Motor neuron (in vitro differentiated cells): ENCODE results near the gene ZBTB48. TPM values are rescaled to one million over a fixed set of nuclear protein-coding genes. Genes with fewer than 3 reads are reported as not detected.

Source experiments
- ATAC-seq, 8 experiments: fragments of 200-7000 bp; cut with Tn5 transposase; replicated peaks in 6 of 8; 2 replicates each; pipeline ENCODE4 v1.8.0; 2021; ENCODE audit warnings: mild to moderate bottlenecking in 8 of 8, moderate library complexity in 8 of 8
- H3K27ac ChIP-seq, 2 donors: fragments of 250-450 bp; sonication (Bioruptor Pico); 2 replicates each; pipeline ENCODE4 v1.9.0; 2021; ENCODE audit warnings: antibody characterized with exemption in 2 of 2, mild to moderate bottlenecking in 2 of 2, moderate library complexity in 1 of 2
- H3K4me1 ChIP-seq, 2 donors: fragments of 250-450 bp; sonication (Bioruptor Pico); replicated peaks in 1 of 2; 2 replicates each; pipeline ENCODE4 v1.6.1; 2021; ENCODE audit warnings: antibody characterized with exemption in 2 of 2, mild to moderate bottlenecking in 2 of 2, moderate library complexity in 1 of 2
- H3K4me3 ChIP-seq, 5 donors: fragments of 250-450 bp; sonication (Bioruptor Pico); 2 replicates each; pipeline ENCODE4 v1.9.0; 2021; ENCODE audit warnings: antibody characterized with exemption in 5 of 5, mild to moderate bottlenecking in 5 of 5, moderate library complexity in 4 of 5
- WGBS, 10 experiments: fragments of 450-650 bp; shearing (Covaris generic); methylation state at CpG; one replicate each; pipeline ENCODE4 v1.0.0; 2022; 5-methylcytosine and 5-hydroxymethylcytosine counted together
- in situ Hi-C, 9 experiments: fragments of 400-800 bp; cut with MboI; loops; one replicate each; pipeline ENCODE4 v1.15.0; 2021; ENCODE audit warnings: low sequenced_read_pairs in 9 of 9, low pct_unique_long_range_greater_than_20kb in 2 of 9; ENCODE audit not compliant: unreplicated experiment in 9 of 9
- total RNA-seq, 8 experiments: library from RNA; unstranded; fragments of 300-600 nt; gene quantifications; 2 replicates each; pipeline versions ENCODE4 v1.2.3 to v1.2.4, GENCODE V29; 2022

Gene ZBTB48
- total RNA-seq, 8 experiments from 2014 or later = 21.9 to 44.4 (median 27.8) TPM

DNA sequence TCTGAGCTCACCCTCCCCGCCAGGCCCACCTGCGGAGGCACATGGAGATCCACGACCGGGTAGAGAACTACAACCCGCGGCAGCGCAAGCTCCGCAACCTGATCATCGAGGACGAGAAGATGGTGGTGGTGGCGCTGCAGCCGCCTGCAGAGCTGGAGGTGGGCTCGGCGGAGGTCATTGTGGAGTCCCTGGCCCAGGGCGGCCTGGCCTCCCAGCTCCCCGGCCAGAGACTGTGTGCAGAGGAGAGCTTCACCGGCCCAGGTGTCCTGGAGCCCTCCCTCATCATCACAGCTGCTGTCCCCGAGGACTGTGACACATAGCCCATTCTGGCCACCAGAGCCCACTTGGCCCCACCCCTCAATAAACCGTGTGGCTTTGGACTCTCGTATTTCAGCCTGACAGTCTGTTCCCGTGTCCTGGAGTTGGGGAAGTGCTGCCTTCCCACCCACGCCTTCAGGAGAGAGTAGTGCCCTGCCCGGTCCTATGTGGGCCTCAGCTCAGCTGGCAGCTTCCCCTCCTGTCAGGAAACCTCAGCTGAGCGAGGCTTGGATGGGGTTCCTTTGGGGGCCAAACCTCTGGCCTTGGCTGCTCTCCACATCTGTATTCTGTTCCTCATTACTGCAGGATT is 9.2 kb downstream of the ZBTB48 start:
- no peak overlapping the region for H3K27ac ChIP-seq
- peak in 2 of 8 experiments; percentile 2 to 5 for ATAC-seq
- H3K4me1 ChIP-seq = no peaks in the 10 kb centered on the region
- 57 to 90% (median 81%) methylated on average over 1 to 10 of the region's 24 CpGs; no CpG with 5 or more reads in 5 of the 10 experiments for WGBS, 10 experiments
- in situ Hi-C loops = no loop called here
- no peak overlapping the region for H3K4me3 ChIP-seq

- Histone ChIP-seq H3K27ac (no peak overlapping the region), H3K4me1 (no peaks in the 10 kb centered on the region), H3K4me3 (no peak overlapping the region)
- WGBS, 10 experiments = 57 to 100% (median 98%) methylated on average over 1 to 6 of the region's 7 CpGs; no CpG with 5 or more reads in 2 of the 10 experiments
- ATAC-seq = no peak
- in situ Hi-C loops = no loop called here
Observed at GRCh38 chr1:6590046-6590445, 10.3 kb downstream of the ZBTB48 start.

GRCh38 chr1:6591222-6591621 is 11.4 kb downstream of the ZBTB48 start:
- no peak overlapping the region for H3K27ac ChIP-seq
- WGBS, 10 experiments = 88 to 100% (median 93%) methylated on average over 3 to 11 of the region's 13 CpGs; no CpG with 5 or more reads in 6 of the 10 experiments
- in situ Hi-C loops = no loop called here
- H3K4me1 ChIP-seq = peaks cover 0 to 5% of the 10 kb centered on the region in 2 donors
- no peak overlapping the region for H3K4me3 ChIP-seq
- ATAC-seq = no peak

DNA sequence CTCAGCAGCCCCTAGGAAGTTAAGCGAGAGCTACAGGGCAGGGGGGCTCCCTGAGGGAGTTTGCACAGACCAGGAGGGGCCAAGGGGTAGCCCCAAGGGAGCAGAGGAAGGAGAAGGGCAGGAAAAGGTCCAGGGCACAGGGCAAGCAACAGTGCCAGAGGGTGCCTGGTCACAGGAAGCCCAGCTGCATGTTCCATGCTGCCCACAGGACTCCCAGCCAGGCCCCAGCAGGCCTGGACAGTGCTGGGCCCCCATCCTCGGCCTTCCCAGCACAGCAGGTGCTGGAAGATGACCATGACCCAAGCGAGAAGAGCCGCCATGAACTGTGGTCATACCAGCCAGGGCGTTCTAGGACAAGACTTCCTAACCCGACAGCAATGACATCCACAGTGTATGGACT is 11.8 kb downstream of the ZBTB48 start:
- Histone ChIP-seq H3K4me3 (no peak overlapping the region), H3K4me1 (peaks cover 0 to 9% of the 10 kb centered on the region in 2 donors), H3K27ac (no peak overlapping the region)
- in situ Hi-C loops = no loop called here
- no peak for ATAC-seq
- WGBS, 10 experiments = 20 to 100% (median 86%) methylated on average over 1 to 4 of the region's 6 CpGs; no CpG with 5 or more reads in 4 of the 10 experiments

GRCh38 chr1:6592441-6592840 is 12.6 kb downstream of the ZBTB48 start:
- peaks cover 0 to 17% of the 10 kb centered on the region in 2 donors for H3K4me1 ChIP-seq
- in situ Hi-C loops = no loop called here
- ATAC-seq = no peak
- H3K4me3 ChIP-seq = no peak overlapping the region
- WGBS, 10 experiments = 30 to 100% (median 93%) methylated on average over 1 to 4 of the region's 5 CpGs; no CpG with 5 or more reads in 5 of the 10 experiments
- H3K27ac ChIP-seq = no peak overlapping the region

DNA sequence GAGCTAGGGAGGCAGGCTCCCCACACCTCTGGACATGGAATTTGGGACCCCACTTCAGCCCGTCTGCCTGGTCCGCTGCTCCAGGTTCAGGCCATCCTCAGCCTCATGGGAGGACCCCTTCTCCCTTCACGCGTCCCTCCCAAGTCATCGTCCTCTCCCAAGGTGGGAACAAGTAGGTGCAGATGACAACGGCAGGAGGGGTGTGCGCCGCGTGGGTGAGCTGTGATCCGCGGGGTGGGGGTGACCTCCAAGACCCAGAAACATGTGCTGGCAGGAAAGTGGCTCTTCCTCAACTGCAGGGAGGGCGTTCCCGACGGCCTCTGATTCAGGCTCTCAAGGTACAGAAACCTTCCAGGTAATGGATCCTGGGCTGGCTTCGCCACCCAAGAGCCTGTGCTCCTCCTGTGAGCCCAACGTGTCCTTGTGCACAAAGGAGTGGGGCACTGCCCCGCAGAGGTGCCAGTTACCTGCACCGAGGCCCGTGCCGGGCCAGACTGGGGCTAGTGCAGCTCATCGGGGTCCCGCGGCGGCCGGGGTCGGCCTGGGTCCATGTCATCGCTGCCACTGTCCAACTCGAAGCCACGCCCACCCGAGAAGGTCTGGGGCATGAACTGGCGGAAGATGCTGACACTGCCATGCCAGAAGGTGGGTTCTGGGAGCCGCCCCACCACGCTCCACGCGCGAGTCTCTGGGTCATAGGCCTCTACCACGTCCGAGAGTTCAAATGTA is 13.2 kb downstream of the ZBTB48 start:
- Histone ChIP-seq H3K4me3 (no peak overlapping the region), H3K4me1 (peaks cover 0 to 18% of the 10 kb centered on the region in 2 donors), H3K27ac (no peak overlapping the region)
- in situ Hi-C loops = no loop called here
- WGBS, 10 experiments = 89 to 100% (median 97%) methylated on average over 5 to 12 of the region's 38 CpGs; no CpG with 5 or more reads in 7 of the 10 experiments
- ATAC-seq = peak in 2 of 8 experiments; percentile 3 to 5

DNA sequence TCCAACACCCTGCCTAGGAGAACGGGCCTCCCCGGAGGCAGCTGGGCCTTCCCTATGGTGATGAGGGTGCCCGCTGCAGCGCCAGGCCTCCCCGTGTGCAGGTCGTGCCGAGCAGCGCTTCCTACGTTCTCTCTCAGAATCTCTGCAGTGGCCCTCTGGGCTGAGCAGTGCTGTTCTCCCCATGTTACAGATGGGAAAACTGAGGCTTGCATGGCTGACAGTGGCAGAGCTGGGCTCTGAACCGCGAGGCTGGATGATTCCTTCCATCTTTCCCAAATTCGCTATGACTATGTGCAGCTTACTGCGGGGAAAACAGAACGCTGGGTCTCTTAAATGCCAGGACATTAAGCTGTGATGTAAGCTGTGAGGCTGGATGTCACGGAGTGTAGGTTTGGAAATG is 14.0 kb downstream of the ZBTB48 start:
- in situ Hi-C loops = no loop called here
- no peak for ATAC-seq
- WGBS, 10 experiments = 92 to 100% (median 96%) methylated on average over 1 to 12 of the region's 15 CpGs; no CpG with 5 or more reads in 3 of the 10 experiments

DNA sequence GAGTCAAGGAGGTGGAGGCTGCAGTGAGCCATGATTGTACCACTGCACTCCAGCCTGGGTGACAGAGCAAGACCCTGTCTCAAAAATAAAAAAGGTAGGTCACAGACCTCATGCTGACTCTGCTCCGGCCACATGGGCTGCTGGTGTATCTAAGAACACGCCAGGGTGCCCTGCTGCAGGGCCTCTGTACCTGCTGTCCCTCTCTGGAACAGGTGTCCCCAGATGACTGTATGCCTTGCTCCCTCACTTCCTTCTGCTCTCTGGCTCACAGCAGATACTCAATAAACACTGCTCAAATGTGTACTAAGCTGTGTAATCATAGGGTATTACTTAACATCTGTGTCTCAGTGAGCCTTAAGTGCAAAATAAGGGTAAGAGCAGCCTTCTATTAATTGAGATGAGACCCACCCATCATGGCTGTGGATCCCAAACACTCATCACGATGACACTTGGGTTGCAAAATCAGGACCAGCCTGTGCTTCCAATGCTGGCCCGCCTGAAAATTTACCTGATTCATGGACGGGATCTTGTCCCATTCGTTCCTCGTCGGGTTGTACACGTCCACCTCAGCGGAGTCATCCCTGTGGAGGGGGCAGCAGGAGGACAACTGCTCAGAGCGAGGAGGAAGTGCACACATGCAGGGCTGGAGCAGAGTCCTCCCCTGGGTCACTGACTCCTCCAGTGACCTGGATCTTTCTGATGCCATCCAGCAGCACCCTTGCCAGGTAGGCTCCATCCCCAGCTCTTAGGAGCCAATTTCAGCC is 15.4 kb downstream of the ZBTB48 start:
- Histone ChIP-seq H3K4me1 (peaks cover 7 to 21% of the 10 kb centered on the region in 2 donors), H3K4me3 (no peak overlapping the region), H3K27ac (no peak overlapping the region)
- ATAC-seq = no peak
- WGBS, 10 experiments = 90 to 100% (median 96%) methylated on average over 1 to 9 of the region's 11 CpGs; no CpG with 5 or more reads in 2 of the 10 experiments
- in situ Hi-C loops = no loop called here

More for the DNA sequence above, 14.0 kb downstream of the ZBTB48 start:
- H3K27ac ChIP-seq = no peak overlapping the region
- H3K4me3 ChIP-seq = no peak overlapping the region
- H3K4me1 ChIP-seq = peaks cover 0 to 18% of the 10 kb centered on the region in 2 donors

GRCh38 chr1:6596351-6596750 is 16.6 kb downstream of the ZBTB48 start:
- ATAC-seq = no peak
- Histone ChIP-seq H3K27ac (peak overlapping the region in 1 of 2 donors; percentile 20), H3K4me1 (peaks cover 19 to 26% of the 10 kb centered on the region in 2 donors), H3K4me3 (no peak overlapping the region)
- in situ Hi-C loops = no loop called here
- 70 to 89% (median 81%) methylated on average over 3 to 7 of the region's 7 CpGs; no CpG with 5 or more reads in 4 of the 10 experiments for WGBS, 10 experiments

DNA sequence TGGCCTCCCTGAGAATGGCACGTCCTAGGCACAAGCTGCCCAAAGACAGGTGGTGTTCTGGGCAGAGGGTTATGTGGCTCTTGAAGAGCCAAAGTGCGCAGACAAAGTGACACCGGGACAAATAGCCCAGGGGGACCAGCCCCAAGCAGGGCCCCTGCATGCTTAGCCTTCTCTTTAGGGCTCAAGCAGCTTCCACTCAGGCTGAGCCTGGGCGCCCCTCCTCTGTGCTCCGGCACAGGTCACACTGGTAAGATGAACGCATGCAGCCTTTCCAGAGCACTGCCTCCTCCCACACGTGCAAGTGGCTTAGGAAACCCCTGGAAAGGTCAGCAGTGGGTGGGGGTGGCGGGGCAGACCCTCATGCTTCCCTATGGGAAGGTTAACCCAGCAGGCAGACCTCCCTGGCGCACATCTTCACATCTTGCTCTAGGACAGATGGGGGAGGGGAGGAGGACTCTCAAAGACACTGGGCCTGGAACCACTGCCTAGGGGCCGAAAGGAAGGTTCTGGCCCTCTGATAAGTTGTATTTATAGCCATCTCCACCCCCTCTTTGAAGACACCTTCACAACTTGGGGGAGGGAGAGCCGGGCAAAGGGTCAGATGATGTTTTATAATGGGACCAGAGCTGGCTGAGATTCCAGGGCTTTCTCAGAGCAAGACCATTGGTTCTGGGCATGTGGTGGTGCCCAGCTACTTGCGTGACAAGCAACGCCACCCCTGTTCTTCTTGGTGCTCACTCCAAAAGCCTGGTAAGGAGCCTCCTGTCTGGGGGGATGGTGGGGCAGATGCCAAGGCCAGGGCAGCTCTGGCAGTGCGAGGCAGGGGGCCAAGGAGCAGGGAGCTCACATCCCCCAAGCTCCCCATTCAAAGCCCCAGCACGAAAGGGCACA is 17.3 kb downstream of the ZBTB48 start:
- Histone ChIP-seq H3K4me3 (no peak overlapping the region), H3K27ac (peak overlapping the region in 1 of 2 donors; percentile 20), H3K4me1 (peaks cover 20 to 26% of the 10 kb centered on the region in 2 donors)
- WGBS, 10 experiments = 73 to 91% (median 88%) methylated on average over 3 to 6 of the region's 15 CpGs; no CpG with 5 or more reads in 5 of the 10 experiments
- no peak for ATAC-seq
- in situ Hi-C loops = no loop called here

GRCh38 chr1:6597777-6598131 is 18.0 kb downstream of the ZBTB48 start:
- H3K27ac ChIP-seq = no peak overlapping the region
- peaks cover 20 to 26% of the 10 kb centered on the region in 2 donors for H3K4me1 ChIP-seq
- H3K4me3 ChIP-seq = no peak overlapping the region
- no peak for ATAC-seq
- in situ Hi-C loops = no loop called here
- WGBS, 10 experiments = 79 to 100% (median 94%) methylated on average over 1 to 4 of the region's 6 CpGs; no CpG with 5 or more reads in 4 of the 10 experiments
